ENCODE results near the gene CHML. TPM values are rescaled to one million over a fixed set of nuclear protein-coding genes. Genes with fewer than 3 reads are reported as not detected.

The CHML gene
- total and polyA plus RNA-seq, 2 donors (not counting 1 experiment from before 2014, with no cell fraction given): 9.7 to 34.0 TPM

DNA sequence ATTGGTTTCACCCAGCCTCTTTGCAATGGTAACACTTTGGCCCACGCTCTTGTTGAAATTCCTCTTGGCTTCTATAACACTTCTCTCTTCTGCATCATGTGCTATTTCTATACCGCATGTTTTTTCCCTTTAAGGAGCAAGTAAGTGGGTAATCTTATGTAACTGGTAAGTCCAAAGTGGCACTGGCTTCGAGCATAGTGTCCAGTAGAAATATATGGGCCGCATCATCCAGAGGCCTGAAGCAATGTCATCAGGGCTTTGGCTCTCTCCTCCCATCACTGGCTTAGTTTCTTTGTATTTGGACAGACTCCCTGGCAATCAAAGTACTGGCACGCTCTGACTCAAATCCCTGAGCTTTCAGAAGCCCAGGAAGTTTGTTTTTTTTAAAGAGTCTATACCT lies 17.5 kb downstream of the CHML start:
- TF ChIP-seq EZH2 (IDR thresholded peaks at IDR 0.05; ENCODE audit: borderline replicate concordance, insufficient read depth, low read depth, low read length, poor library complexity, severe bottlenecking) (no peak), CTCF (IDR thresholded peaks at IDR 0.05) (no peak)
- Mint-ChIP-seq H3K27ac (no peak overlapping the region), H3K27me3 (no peaks in the 10 kb centered on the region), H3K9me3 (ENCODE audit: insufficient read depth) (no peaks in the 10 kb centered on the region), H3K4me3 (no peak overlapping the region), H3K4me1 (peaks cover 20% of the 10 kb centered on the region)
- Histone ChIP-seq H3K36me3 (replicated peaks in 1 of 2; ENCODE audit: control extremely low read depth in 1 of 2, control insufficient read depth in 1 of 2, extremely low read depth in 1 of 2, insufficient read depth in 2 of 2, low read length in 1 of 2) (peaks cover 0 to 11% of the 10 kb centered on the region in 2 experiments), H3K4me1 (ENCODE audit: control insufficient read depth in 2 of 2, insufficient read depth in 2 of 2, low read length in 2 of 2) (peaks cover 5 to 6% of the 10 kb centered on the region in 2 donors), H3K27ac (ENCODE audit: low read length in 2 of 2) (no peak overlapping the region), H2AFZ (ENCODE audit: insufficient read depth, low read depth, low read length, poor library complexity, severe bottlenecking) (no peak overlapping the region), H3K9ac (ENCODE audit: low read length) (no peak overlapping the region), H3K79me2 (ENCODE audit: control insufficient read depth, insufficient read depth, low read length) (no peaks in the 10 kb centered on the region), H3K27me3 (replicated peaks in 1 of 4; ENCODE audit: control extremely low read depth in 1 of 4, control insufficient read depth in 3 of 4, insufficient read depth in 4 of 4, low read length in 3 of 4) (no peaks in the 10 kb centered on the region), H3K9me3 (ENCODE audit: control extremely low read depth in 1 of 3, control insufficient read depth in 2 of 3, insufficient read depth in 1 of 3, low read length in 2 of 3) (no peaks in the 10 kb centered on the region), H4K20me1 (ENCODE audit: control insufficient read depth, insufficient read depth, low read length, poor library complexity, severe bottlenecking) (no peaks in the 10 kb centered on the region), H3K4me2 (replicated peaks; ENCODE audit: low read depth, low read length, poor library complexity, severe bottlenecking) (no peak overlapping the region), H3K4me3 (ENCODE audit: control extremely low read depth in 1 of 5, extremely low read depth in 1 of 5, insufficient read depth in 1 of 5, low read depth in 2 of 5, low read length in 4 of 5) (no peak overlapping the region)
- no peak for ATAC-seq (ENCODE audit: low read depth)
- WGBS (ENCODE audit: insufficient coverage): 100% methylated on average over 2 of the region's 5 CpGs
- intact Hi-C loops (cut with micrococcal nuclease): no loop called here
- ChIA-PET CTCF (interaction anchor here (0.6 to 2.2 kb wide), 2 partner anchors 12 to 20 kb away, joined by 4 to 7 read pairs; no protein-coding TSS in a partner anchor), POLR2A (no interaction called here)
- DNase-seq: no peak

DNA sequence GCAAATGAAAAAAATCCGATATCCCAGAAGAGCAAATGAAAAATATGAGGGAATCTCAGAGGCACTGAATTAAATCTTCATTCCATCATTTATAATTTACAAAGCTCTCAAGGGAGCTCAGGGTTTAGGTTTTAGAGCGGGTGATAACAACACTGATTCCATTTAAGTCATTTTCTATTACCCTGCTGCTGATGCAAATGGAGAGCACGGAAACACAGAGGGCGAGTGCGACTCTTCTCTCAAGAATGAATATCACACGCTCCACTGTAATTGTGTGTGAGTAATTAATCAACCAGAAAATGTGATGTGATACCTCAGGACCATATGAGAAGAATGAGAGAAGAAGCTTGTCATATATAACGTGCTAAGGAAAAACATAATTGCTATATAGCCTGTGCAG lies 22.7 kb downstream of the CHML start:
- Histone ChIP-seq H3K4me3 (ENCODE audit: control extremely low read depth in 1 of 5, extremely low read depth in 1 of 5, insufficient read depth in 1 of 5, low read depth in 2 of 5, low read length in 4 of 5) (no peak overlapping the region), H3K4me1 (ENCODE audit: control insufficient read depth in 2 of 2, insufficient read depth in 2 of 2, low read length in 2 of 2) (no peaks in the 10 kb centered on the region), H2AFZ (ENCODE audit: insufficient read depth, low read depth, low read length, poor library complexity, severe bottlenecking) (no peak overlapping the region), H3K79me2 (ENCODE audit: control insufficient read depth, insufficient read depth, low read length) (no peaks in the 10 kb centered on the region), H3K27ac (ENCODE audit: low read length in 2 of 2) (no peak overlapping the region), H3K4me2 (replicated peaks; ENCODE audit: low read depth, low read length, poor library complexity, severe bottlenecking) (no peak overlapping the region), H3K9ac (ENCODE audit: low read length) (no peak overlapping the region), H3K27me3 (replicated peaks in 1 of 4; ENCODE audit: control extremely low read depth in 1 of 4, control insufficient read depth in 3 of 4, insufficient read depth in 4 of 4, low read length in 3 of 4) (no peaks in the 10 kb centered on the region), H4K20me1 (ENCODE audit: control insufficient read depth, insufficient read depth, low read length, poor library complexity, severe bottlenecking) (no peaks in the 10 kb centered on the region), H3K36me3 (replicated peaks in 1 of 2; ENCODE audit: control extremely low read depth in 1 of 2, control insufficient read depth in 1 of 2, extremely low read depth in 1 of 2, insufficient read depth in 2 of 2, low read length in 1 of 2) (peaks cover 0 to 7% of the 10 kb centered on the region in 2 experiments), H3K9me3 (ENCODE audit: control extremely low read depth in 1 of 3, control insufficient read depth in 2 of 3, insufficient read depth in 1 of 3, low read length in 2 of 3) (no peaks in the 10 kb centered on the region)
- POLR2A ChIA-PET: no interaction called here
- H3K4me3 Mint-ChIP-seq: no peak overlapping the region
- CTCF ChIA-PET: interaction anchor here (1.0 to 2.9 kb wide), 3 partner anchors 8 to 12 kb away, joined by 3 to 14 read pairs (median 4); no protein-coding TSS in a partner anchor
- H3K4me1 Mint-ChIP-seq: peaks cover 12% of the 10 kb centered on the region
- TF ChIP-seq CTCF (IDR thresholded peaks at IDR 0.05) (no peak), EZH2 (IDR thresholded peaks at IDR 0.05; ENCODE audit: borderline replicate concordance, insufficient read depth, low read depth, low read length, poor library complexity, severe bottlenecking) (no peak)
- H3K9me3 Mint-ChIP-seq (ENCODE audit: insufficient read depth): no peaks in the 10 kb centered on the region
- H3K27ac Mint-ChIP-seq: no peak overlapping the region
- DNase-seq (no peak), ATAC-seq (ENCODE audit: low read depth) (no peak)
- intact Hi-C loops (cut with micrococcal nuclease): no loop called here
- H3K27me3 Mint-ChIP-seq: no peaks in the 10 kb centered on the region
- 90% methylated on average over 2 of the region's 7 CpGs for WGBS (ENCODE audit: insufficient coverage)
